ENCODE results near the gene SLC5A10.

The SLC5A10 gene

GRCh38 chr17:18959071-18959844 is 7.3 kb downstream of the SLC5A10 start:
- Histone ChIP-seq H3K4me2 (ENCODE audit: low read length) (no peak overlapping the region), H4K20me1 (ENCODE audit: insufficient read depth, low read length) (no peaks in the 10 kb centered on the region), H3K9ac (ENCODE audit: low read length) (no peak overlapping the region), H3K27me3 (ENCODE audit: insufficient read depth, low read length) (no peaks in the 10 kb centered on the region), H3K9me3 (ENCODE audit: low read length) (no peaks in the 10 kb centered on the region), H3K36me3 (ENCODE audit: insufficient read depth, low read length) (no peaks in the 10 kb centered on the region), H3K4me1 (ENCODE audit: insufficient read depth, low read length, severe bottlenecking) (no peaks in the 10 kb centered on the region), H3K9me2 (ENCODE audit: low read depth, low read length) (no peaks in the 10 kb centered on the region), H3K4me3 (ENCODE audit: low read depth, low read length, poor library complexity, severe bottlenecking) (no peak overlapping the region), H3K27ac (ENCODE audit: low read depth, low read length, poor library complexity, severe bottlenecking) (no peak overlapping the region), H2AFZ (ENCODE audit: low read length) (no peak overlapping the region), H3F3A (ENCODE audit: insufficient read depth, low read length) (no peaks in the 10 kb centered on the region), H3K79me2 (ENCODE audit: insufficient read depth, low read length) (no peaks in the 10 kb centered on the region)
- no peak for TF ChIP-seq EZH2 (IDR thresholded peaks at IDR 0.05; ENCODE audit: borderline replicate concordance, low read length)
- TF ChIP-seq CTCF (IDR thresholded peaks at IDR 0.05; ENCODE audit: low read length): no peak

- Histone ChIP-seq H2AFZ (ENCODE audit: low read length) (no peak overlapping the region), H3K4me2 (ENCODE audit: low read length) (no peak overlapping the region), H3K4me3 (ENCODE audit: low read depth, low read length, poor library complexity, severe bottlenecking) (no peak overlapping the region), H3K79me2 (ENCODE audit: insufficient read depth, low read length) (no peaks in the 10 kb centered on the region), H3K27me3 (ENCODE audit: insufficient read depth, low read length) (no peaks in the 10 kb centered on the region), H4K20me1 (ENCODE audit: insufficient read depth, low read length) (no peaks in the 10 kb centered on the region), H3K27ac (ENCODE audit: low read depth, low read length, poor library complexity, severe bottlenecking) (no peak overlapping the region), H3K9me3 (ENCODE audit: low read length) (no peaks in the 10 kb centered on the region), H3K9ac (ENCODE audit: low read length) (no peak overlapping the region), H3F3A (ENCODE audit: insufficient read depth, low read length) (no peaks in the 10 kb centered on the region), H3K4me1 (ENCODE audit: insufficient read depth, low read length, severe bottlenecking) (no peaks in the 10 kb centered on the region), H3K9me2 (ENCODE audit: low read depth, low read length) (no peaks in the 10 kb centered on the region), H3K36me3 (ENCODE audit: insufficient read depth, low read length) (no peaks in the 10 kb centered on the region)
- TF ChIP-seq EZH2 (IDR thresholded peaks at IDR 0.05; ENCODE audit: borderline replicate concordance, low read length): no peak
- no peak for TF ChIP-seq CTCF (IDR thresholded peaks at IDR 0.05; ENCODE audit: low read length)
These were observed 7.9 kb downstream of the SLC5A10 start for GRCh38 chr17:18959845-18960240.

- Histone ChIP-seq H3K36me3 (ENCODE audit: insufficient read depth, low read length) (no peaks in the 10 kb centered on the region), H3F3A (ENCODE audit: insufficient read depth, low read length) (no peaks in the 10 kb centered on the region), H3K27ac (ENCODE audit: low read depth, low read length, poor library complexity, severe bottlenecking) (no peak overlapping the region), H3K9me2 (ENCODE audit: low read depth, low read length) (no peaks in the 10 kb centered on the region), H3K4me3 (ENCODE audit: low read depth, low read length, poor library complexity, severe bottlenecking) (no peak overlapping the region), H3K4me1 (ENCODE audit: insufficient read depth, low read length, severe bottlenecking) (no peaks in the 10 kb centered on the region), H3K9me3 (ENCODE audit: low read length) (no peaks in the 10 kb centered on the region), H3K4me2 (ENCODE audit: low read length) (no peak overlapping the region), H3K9ac (ENCODE audit: low read length) (no peak overlapping the region), H4K20me1 (ENCODE audit: insufficient read depth, low read length) (no peaks in the 10 kb centered on the region), H3K79me2 (ENCODE audit: insufficient read depth, low read length) (no peaks in the 10 kb centered on the region), H2AFZ (ENCODE audit: low read length) (no peak overlapping the region), H3K27me3 (ENCODE audit: insufficient read depth, low read length) (no peaks in the 10 kb centered on the region)
- TF ChIP-seq CTCF (IDR thresholded peaks at IDR 0.05; ENCODE audit: low read length) (no peak), EZH2 (IDR thresholded peaks at IDR 0.05; ENCODE audit: borderline replicate concordance, low read length) (no peak)
These were observed 8.3 kb downstream of the SLC5A10 start for GRCh38 chr17:18960241-18960665.
